ENCODE data around the gene GBX2.

The GBX2 gene

GRCh38 chr2:236143811-236144210 lies 24.4 kb downstream of the GBX2 start:
- DNase-seq, result no peak

DNA sequence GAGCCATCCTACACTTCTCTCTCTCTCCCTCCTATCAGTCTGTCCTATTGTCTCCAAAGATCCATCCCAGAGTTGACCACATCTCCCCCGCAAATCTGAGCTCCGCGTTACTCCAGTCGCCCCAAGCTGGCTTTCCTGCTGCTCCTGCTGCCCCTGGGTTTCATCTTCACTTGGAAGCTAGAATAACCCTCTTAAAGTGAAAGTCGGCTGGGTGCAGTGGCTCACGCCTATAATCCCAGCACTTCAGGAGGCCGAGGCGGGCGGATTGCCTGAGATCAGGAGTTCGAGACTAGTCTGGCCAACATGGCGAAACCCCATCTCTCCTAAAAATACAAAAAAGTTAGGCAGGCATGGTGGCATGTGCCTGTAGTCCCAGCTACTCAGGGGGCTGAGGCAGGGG lies 26.6 kb downstream of the GBX2 start:
- DNase-seq, result peak; percentile 27

- DNase-seq, result no peak
These were observed 31.1 kb downstream of the GBX2 start for GRCh38 chr2:236137066-236137465.

GRCh38 chr2:236136538-236136937 lies 31.6 kb downstream of the GBX2 start:
- peak; percentile 27 for DNase-seq

- DNase-seq, result peak; percentile 28
These were observed 34.7 kb downstream of the GBX2 start for GRCh38 chr2:236133410-236134012.

DNA sequence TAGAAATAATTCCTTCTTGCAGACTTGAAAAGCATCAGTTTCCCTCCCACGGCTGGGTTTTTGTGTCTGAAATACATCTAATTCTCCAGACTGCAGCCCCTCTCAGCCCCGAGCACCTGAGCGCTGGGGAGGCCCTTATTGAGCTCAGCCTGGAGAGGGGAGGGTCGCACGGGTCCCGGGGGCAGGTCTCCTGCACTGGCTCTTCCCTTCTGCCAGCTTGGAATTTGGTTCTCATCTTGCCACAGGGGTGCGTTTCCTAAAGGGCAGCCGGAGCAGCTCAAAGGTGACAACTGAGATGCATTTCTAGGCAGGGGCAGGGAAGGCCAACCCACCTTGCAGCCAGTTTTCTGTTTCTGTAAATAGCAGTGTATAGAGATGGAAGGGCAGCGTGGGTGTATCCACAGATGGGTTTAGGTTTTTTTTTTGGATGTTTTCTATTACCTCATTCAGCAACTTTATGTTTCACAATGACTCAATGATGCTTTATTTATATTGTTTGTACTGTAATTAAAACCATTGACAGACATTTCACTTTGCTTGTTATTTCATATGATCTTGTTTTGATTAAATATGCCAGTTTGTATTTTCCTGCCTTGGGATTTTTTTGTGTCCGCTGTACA lies 37.0 kb downstream of the GBX2 start:
- DNase-seq, result no peak

GRCh38 chr2:236130349-236130998 lies 37.7 kb downstream of the GBX2 start:
- DNase-seq, result no peak

DNA sequence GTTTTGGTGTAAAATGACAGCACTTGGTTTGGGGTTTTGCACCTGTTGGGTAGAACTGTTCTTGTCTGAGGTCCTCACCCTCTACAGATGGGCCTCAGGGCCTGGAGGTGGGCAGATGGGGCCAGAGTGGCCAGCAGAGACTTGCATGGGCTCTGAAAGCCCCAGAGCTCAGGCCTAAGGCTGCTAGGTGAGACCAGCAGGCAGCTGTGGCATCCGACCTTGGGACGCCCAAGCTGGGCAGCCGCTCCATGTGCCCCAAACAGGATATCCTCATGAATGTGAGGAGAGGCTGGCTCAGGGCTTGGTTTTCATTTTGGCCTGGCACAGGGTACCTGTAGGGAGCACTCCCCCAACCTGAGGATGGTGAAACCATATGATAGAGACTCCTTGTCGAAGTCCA lies 38.3 kb downstream of the GBX2 start:
- no peak for DNase-seq

GRCh38 chr2:236128321-236128720 lies 39.9 kb downstream of the GBX2 start:
- DNase-seq, result peak; percentile 19

GRCh38 chr2:236127010-236127409 lies 41.2 kb downstream of the GBX2 start:
- peak; percentile 32 for DNase-seq

- DNase-seq, result no peak
These were observed 42.6 kb downstream of the GBX2 start for GRCh38 chr2:236125541-236125940.

- peak; percentile 16 for DNase-seq
These were observed 43.8 kb downstream of the GBX2 start for GRCh38 chr2:236124182-236124893.

DNA sequence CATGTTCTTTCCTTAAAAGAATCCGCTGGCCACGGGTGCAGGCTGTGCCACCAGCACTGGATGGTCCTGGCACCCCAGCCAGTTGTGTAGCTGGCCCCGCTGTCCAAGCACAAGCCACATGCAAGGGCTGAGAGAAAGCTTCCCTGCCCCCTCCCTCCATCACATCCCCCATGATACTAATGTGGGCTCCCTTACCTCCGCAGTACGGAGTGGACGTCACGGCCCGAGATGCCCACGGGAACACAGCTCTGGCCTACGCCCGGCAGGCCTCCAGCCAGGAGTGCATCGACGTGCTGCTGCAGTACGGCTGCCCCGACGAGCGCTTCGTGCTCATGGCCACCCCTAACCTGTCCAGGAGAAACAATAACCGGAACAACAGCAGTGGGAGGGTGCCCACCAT lies 44.5 kb downstream of the GBX2 start:
- DNase-seq, result peak; percentile 24

- no peak for DNase-seq
These were observed 46.0 kb downstream of the GBX2 start for GRCh38 chr2:236122236-236122635.

DNA sequence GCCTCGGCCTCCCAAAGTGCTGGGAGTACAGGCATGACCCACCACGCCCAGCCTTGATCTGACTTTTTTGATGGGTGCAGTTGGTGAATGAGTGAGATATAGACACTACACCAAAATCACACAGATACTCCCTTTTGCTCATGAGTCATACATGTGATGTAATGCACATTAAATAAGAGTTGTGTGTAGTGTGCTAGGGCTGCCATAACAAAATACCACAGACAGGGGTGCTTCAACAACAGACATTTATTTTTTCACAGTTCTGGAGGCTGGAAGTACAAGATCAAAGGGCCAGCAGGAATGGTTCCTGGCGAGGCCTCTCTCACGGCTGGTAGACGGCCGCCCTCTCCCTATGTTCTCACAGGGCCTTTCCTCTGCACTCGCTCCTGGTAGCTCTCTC lies 46.6 kb downstream of the GBX2 start:
- DNase-seq, result no peak

GRCh38 chr2:236120829-236121228 lies 47.4 kb downstream of the GBX2 start:
- DNase-seq, result no peak

DNA sequence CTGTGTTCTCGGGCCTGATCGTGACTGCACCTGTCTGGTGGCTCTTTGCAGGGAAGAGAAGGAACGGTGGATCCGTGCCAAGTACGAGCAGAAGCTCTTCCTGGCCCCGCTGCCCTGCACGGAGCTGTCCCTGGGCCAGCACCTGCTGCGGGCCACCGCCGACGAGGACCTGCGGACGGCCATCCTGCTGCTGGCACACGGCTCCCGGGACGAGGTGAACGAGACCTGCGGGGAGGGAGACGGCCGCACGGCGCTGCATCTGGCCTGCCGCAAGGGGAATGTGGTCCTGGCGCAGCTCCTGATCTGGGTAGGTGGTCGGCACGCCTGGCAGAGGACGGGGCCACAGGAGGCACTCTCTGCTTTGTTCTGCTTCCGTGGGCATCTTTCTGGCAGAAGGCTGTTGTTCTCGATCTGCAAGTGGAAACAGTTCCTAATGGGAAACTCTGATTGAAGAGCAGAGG lies 48.0 kb downstream of the GBX2 start:
- no peak for DNase-seq

DNA sequence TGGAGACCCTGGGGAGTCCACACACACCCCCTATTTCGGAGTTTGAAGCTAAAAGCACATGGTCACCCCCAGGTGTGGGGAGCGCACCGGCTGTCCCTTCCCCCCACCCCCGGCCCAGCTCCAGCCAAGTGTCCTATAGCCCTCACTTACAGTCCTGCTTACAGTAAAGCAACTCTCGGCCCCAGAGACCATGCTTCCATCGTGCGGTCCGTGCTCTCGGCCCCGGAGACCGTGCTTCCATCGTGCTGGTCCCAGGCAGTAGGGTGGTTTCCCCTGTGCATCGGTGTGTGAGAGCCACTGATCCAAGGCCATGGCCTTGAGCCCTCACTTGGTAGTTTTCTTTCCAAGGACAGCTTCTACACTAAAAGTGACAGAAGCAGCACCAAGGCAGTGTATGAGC lies 48.7 kb downstream of the GBX2 start:
- no peak for DNase-seq

GRCh38 chr2:236119003-236119402 lies 49.2 kb downstream of the GBX2 start:
- no peak for DNase-seq

GRCh38 chr2:236117861-236118269 lies 50.3 kb downstream of the GBX2 start:
- DNase-seq, result no peak

- DNase-seq, result no peak
These were observed 50.8 kb downstream of the GBX2 start for GRCh38 chr2:236117401-236117800.

Measured in right forelimb (tissue), 1 donor.